Activated B cell treated with CpG ODN at 0.5 μM for 24 hours (primary cell): ENCODE data around the gene PRDM16. TPM values are rescaled to one million over a fixed set of nuclear protein-coding genes. Genes with fewer than 3 reads are reported as not detected.

ENCODE experiments used
- ATAC-seq: fragments of 200-7000 bp; cut with Tn5 transposase; one replicate; pipeline ENCODE4 v1.10.0; 2021; ENCODE audit warnings: low read depth, mild to moderate bottlenecking, moderate library complexity
- CTCF ChIA-PET: fragments of 350-600 bp; sonication (Branson Sonifier 250); formaldehyde crosslinking; loops from one replicate; lab custom pipeline; 2021; ENCODE audit warnings: antibody characterized with exemption; lab: Charles Lee
- POLR2A ChIA-PET: fragments of 350-600 bp; sonication (Branson Sonifier 250); formaldehyde crosslinking; loops from one replicate; lab custom pipeline; 2021; ENCODE audit warnings: antibody characterized with exemption; lab: Charles Lee
- DNase-seq: peaks from one replicate; pipeline ENCODE4 v3.0.0; 2022
- H3K27ac Mint-ChIP-seq: one replicate; pipeline ENCODE4 v1.8.0; 2020; ENCODE audit warnings: mixed read lengths
- H3K27me3 Mint-ChIP-seq: one replicate; pipeline ENCODE4 v1.8.0; 2021; ENCODE audit warnings: mixed read lengths
- H3K36me3 Mint-ChIP-seq: one replicate; pipeline ENCODE4 v1.8.0; 2021; ENCODE audit warnings: low read depth, mixed read lengths
- H3K4me1 Mint-ChIP-seq: one replicate; pipeline ENCODE4 v1.8.0; 2021; ENCODE audit warnings: mixed read lengths
- H3K4me3 Mint-ChIP-seq: one replicate; pipeline ENCODE4 v1.8.0; 2020; ENCODE audit warnings: mild to moderate bottlenecking, mixed read lengths
- H3K9me3 Mint-ChIP-seq: one replicate; pipeline ENCODE4 v1.8.0; 2020; ENCODE audit warnings: mixed read lengths
- CTCF ChIP-seq: fragments of 200-600 bp; IDR thresholded peaks from one replicate; pipeline ENCODE4 v1.8.0; 2022; ENCODE audit warnings: antibody characterized with exemption, mild to moderate bottlenecking
- intact Hi-C: fragments of 100-400 bp; cut with micrococcal nuclease; formaldehyde crosslinking; loops from one replicate; pipeline ENCODE4 v1.15.1; 2024
- total RNA-seq: library from RNA; stranded (reverse); gene quantifications from 2 replicates; pipeline ENCODE4 v1.2.3, GENCODE V29; 2022

The PRDM16 gene
- total RNA-seq, 1 donor from 2014 or later, result not detected

GRCh38 chr1:3315399-3316339 is 246.7 kb downstream of the PRDM16 start:
- peaks cover 13% of the 10 kb centered on the region for H3K27me3 Mint-ChIP-seq
- intact Hi-C loops, result no loop called here
- H3K4me3 Mint-ChIP-seq, result no peak overlapping the region
- H3K4me1 Mint-ChIP-seq, result peaks cover 6% of the 10 kb centered on the region
- DNase-seq (no peak), ATAC-seq (no peak)
- TF ChIP-seq CTCF, result no peak
- peaks cover 9% of the 10 kb centered on the region for H3K9me3 Mint-ChIP-seq
- no peak overlapping the region for H3K27ac Mint-ChIP-seq
- CTCF ChIA-PET, result no interaction called here
- POLR2A ChIA-PET, result no interaction called here
- H3K36me3 Mint-ChIP-seq, result no peaks in the 10 kb centered on the region

GRCh38 chr1:3316340-3316943 is 247.4 kb downstream of the PRDM16 start:
- ChIA-PET POLR2A (no interaction called here), CTCF (no interaction called here)
- Mint-ChIP-seq H3K27me3 (peaks cover 8% of the 10 kb centered on the region), H3K27ac (peak overlapping the region; percentile 67), H3K4me3 (no peak overlapping the region), H3K36me3 (no peaks in the 10 kb centered on the region), H3K9me3 (peaks cover 9% of the 10 kb centered on the region), H3K4me1 (peaks cover 6% of the 10 kb centered on the region)
- ATAC-seq, result peak; percentile 34
- intact Hi-C loops, result no loop called here
- no peak for TF ChIP-seq CTCF
- DNase-seq, result no peak

GRCh38 chr1:3317456-3317855 is 248.5 kb downstream of the PRDM16 start:
- H3K27me3 Mint-ChIP-seq, result peaks cover 6% of the 10 kb centered on the region
- peaks cover 9% of the 10 kb centered on the region for H3K9me3 Mint-ChIP-seq
- H3K4me1 Mint-ChIP-seq, result peaks cover 6% of the 10 kb centered on the region
- CTCF ChIA-PET, result no interaction called here
- no peak overlapping the region for H3K4me3 Mint-ChIP-seq
- ATAC-seq (no peak), DNase-seq (no peak)
- no peaks in the 10 kb centered on the region for H3K36me3 Mint-ChIP-seq
- intact Hi-C loops, result no loop called here
- POLR2A ChIA-PET, result no interaction called here
- no peak overlapping the region for H3K27ac Mint-ChIP-seq
- TF ChIP-seq CTCF, result no peak

- peaks cover 9% of the 10 kb centered on the region for H3K9me3 Mint-ChIP-seq
- DNase-seq (no peak), ATAC-seq (no peak)
- CTCF ChIA-PET, result no interaction called here
- no peak for TF ChIP-seq CTCF
- intact Hi-C loops, result no loop called here
- no peaks in the 10 kb centered on the region for H3K27me3 Mint-ChIP-seq
- H3K4me1 Mint-ChIP-seq, result peaks cover 6% of the 10 kb centered on the region
- H3K36me3 Mint-ChIP-seq, result no peaks in the 10 kb centered on the region
- H3K27ac Mint-ChIP-seq, result no peak overlapping the region
- POLR2A ChIA-PET, result no interaction called here
- no peak overlapping the region for H3K4me3 Mint-ChIP-seq
Measured at GRCh38 chr1:3318329-3318728, 249.3 kb downstream of the PRDM16 start.

GRCh38 chr1:3319874-3320245 is 250.9 kb downstream of the PRDM16 start:
- ChIA-PET POLR2A (no interaction called here), CTCF (no interaction called here)
- Mint-ChIP-seq H3K27me3 (peaks cover 5% of the 10 kb centered on the region), H3K9me3 (peaks cover 9% of the 10 kb centered on the region), H3K4me1 (peaks cover 6% of the 10 kb centered on the region), H3K36me3 (no peaks in the 10 kb centered on the region), H3K27ac (no peak overlapping the region), H3K4me3 (no peak overlapping the region)
- DNase-seq (no peak), ATAC-seq (peak; percentile 37)
- TF ChIP-seq CTCF, result no peak
- intact Hi-C loops, result no loop called here
